ENCODE results near the gene GPR3.
"Not testable (repeated sequence)": the region's sequence is repeated elsewhere in the genome, so short reads cannot be mapped to it uniquely, and the experiment has no call there.

Gene GPR3

GRCh38 chr1:27428316-27429028 lies 36.0 kb downstream of the GPR3 start:
- DNase-seq: peak; percentile 22

GRCh38 chr1:27429029-27429425 lies 36.6 kb downstream of the GPR3 start:
- no peak for DNase-seq

DNA sequence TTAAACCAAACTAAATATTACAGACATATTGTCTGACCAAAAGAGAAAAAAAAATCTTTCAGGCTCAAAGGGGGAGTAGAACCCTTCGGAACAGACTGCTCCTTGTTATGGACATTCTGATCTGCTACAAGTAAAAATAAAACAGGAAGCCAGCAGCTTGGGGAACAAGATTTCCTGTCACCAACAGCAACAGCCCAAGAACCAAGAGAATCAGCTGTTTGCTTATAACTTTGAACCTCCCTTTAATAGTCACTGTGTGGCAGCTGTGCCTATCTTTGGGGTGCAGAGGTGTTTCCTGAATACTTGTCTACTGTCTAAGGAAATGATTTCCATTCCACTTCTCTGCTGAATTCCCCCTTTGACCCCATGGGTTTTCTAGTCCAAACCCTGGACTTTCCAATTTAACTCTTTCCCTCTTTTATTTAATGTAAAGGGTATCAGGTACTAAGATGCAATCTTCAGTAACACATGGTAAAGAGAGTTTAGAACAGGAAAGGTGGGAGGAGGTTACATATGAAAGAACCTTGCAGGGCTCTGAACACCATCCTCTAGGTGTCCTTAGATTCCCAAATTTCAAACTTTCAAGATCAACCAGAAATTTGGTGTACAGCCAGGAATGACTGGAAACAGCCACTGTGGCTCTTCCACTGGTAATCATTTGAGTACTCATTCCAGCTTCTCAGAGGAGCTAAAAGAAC lies 38.6 kb downstream of the GPR3 start:
- no peak for DNase-seq

DNA sequence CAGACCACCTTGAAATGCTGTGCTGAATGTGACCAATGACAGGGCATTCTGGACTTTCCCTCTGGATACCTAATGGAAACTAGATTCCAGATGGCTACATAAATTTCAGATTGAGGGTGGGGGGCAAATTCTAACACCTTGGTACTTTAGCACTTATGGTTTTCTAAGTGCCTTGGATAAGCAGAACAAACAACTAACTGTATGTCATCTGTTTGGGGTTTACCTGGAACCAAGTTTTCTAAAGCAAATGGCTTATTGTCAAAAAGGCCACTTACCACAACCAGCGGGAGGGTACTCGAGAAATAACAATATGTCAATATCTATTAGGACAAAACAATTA lies 39.1 kb downstream of the GPR3 start:
- DNase-seq: no peak

DNA sequence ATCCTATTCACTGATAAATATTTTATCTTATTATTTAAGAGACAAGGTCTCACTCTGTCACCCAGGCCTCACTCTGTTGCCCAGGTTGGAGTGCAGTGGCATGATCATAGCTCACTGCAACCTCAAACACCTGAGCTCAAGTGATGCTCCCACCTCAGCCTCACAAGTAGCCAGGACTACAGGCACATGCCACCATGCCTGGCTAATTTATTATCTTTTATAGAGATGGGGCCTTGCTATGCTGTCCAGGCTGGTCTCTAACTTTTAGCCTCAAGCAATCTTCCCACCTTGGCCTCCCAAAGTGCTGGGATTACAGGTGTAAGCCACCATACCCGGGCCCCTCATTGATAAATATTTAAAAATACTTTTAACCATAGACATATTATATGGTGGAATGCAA lies 40.3 kb downstream of the GPR3 start:
- not testable (repeated sequence) for DNase-seq

- DNase-seq: no peak
Observed at GRCh38 chr1:27433706-27434105, 41.3 kb downstream of the GPR3 start.

- DNase-seq: no peak
Observed at GRCh38 chr1:27435566-27436203, 43.3 kb downstream of the GPR3 start.

- no peak for DNase-seq
Observed at GRCh38 chr1:27436204-27437159, 44.1 kb downstream of the GPR3 start.

DNA sequence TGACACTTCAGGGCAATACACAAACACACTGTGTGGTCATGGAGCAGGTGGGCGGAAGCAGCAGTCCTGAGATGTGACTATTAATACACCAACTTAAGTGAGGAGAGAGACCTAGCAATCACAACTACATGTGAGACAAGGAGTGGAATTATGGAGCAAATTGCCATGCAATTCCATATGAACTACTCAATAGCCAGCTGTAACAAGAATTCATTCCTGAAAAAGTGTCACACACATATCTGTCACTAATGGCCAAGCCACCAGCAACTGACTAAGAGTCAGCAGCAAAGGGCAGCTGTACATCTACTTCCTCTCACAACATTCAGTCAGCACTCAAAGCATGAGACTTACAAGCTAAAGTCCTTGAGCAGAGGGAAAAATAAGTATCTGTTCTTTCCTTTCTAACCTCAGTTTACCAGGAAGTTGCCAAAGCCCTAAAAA lies 46.2 kb downstream of the GPR3 start:
- DNase-seq: no peak

GRCh38 chr1:27439150-27439549 lies 46.7 kb downstream of the GPR3 start:
- DNase-seq: no peak

DNA sequence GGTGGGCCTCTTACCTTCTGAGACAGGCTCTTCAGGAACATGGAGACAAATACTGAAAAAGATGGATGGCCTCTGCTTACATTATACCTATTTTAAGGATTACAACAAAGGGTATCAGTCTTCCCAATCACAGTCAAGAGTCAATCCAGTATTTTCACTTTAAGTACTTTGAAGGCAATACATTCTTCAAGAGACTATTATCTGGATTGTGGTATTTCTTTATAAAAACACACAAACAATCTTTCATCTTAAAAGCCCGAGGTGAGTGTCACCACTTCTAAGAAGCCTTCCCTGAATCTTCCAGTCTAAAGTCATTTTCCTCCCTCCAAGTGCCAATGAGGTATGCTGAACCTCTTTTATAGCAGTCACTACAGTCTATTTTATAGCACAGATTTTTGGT lies 52.2 kb downstream of the GPR3 start:
- DNase-seq: no peak

Measured in NCI-H2227 treated with DMSO at 0.1 percent for 48 hours (cell line).